Activated T-cell treated with anti-CD3 and anti-CD28 coated beads, Interleukin-2, amount 50 U/mL, for 72 hours (primary cell): Measurements from ENCODE around the gene JAKMIP1. TPM values are rescaled to one million over a fixed set of nuclear protein-coding genes. Genes with fewer than 3 reads are reported as not detected.
"Not testable (repeated sequence)": the region's sequence is repeated elsewhere in the genome, so short reads cannot be mapped to it uniquely, and the experiment has no call there.

Experiments
- ATAC-seq, 2 donors: fragments of 150-1000 bp; cut with Tn5 transposase; replicated peaks in 1 of 2; 2 replicates each; pipeline ENCODE4 v1.10.0; 2021; ENCODE audit warnings: moderate library complexity in 2 of 2, mild to moderate bottlenecking in 1 of 2
- DNase-seq, 2 donors: peaks; one replicate each; pipeline ENCODE4 v3.0.0; 2021 to 2022; ENCODE audit warnings: mixed read lengths in 1 of 2
- H3K27ac Mint-ChIP-seq: one replicate; pipeline ENCODE4 v1.8.0; 2022; ENCODE audit warnings: mild to moderate bottlenecking, moderate library complexity, mixed read lengths
- H3K27me3 Mint-ChIP-seq: one replicate; pipeline ENCODE4 v1.8.0; 2022; ENCODE audit warnings: low read depth, mixed read lengths
- H3K36me3 Mint-ChIP-seq, 2 donors: one replicate each; pipeline ENCODE4 v1.8.0; 2022; ENCODE audit warnings: mixed read lengths in 2 of 2, mild to moderate bottlenecking in 1 of 2; ENCODE audit not compliant: insufficient read depth in 2 of 2
- H3K4me1 Mint-ChIP-seq: one replicate; pipeline ENCODE4 v1.8.0; 2022; ENCODE audit warnings: low read depth, mixed read lengths
- H3K4me3 Mint-ChIP-seq, 2 donors: one replicate each; pipeline ENCODE4 v1.8.0; 2022; ENCODE audit warnings: mild to moderate bottlenecking in 2 of 2, mixed read lengths in 2 of 2, moderate library complexity in 2 of 2
- H3K9me3 Mint-ChIP-seq, 2 donors: one replicate each; pipeline ENCODE4 v1.8.0; 2022; ENCODE audit warnings: mixed read lengths in 2 of 2
- total RNA-seq, 2 donors: library from RNA; stranded (reverse); gene quantifications; one replicate each; pipeline ENCODE4 v1.2.3, GENCODE V29; 2022

JAKMIP1 gene
- total RNA-seq, 2 donors from 2014 or later: 9.0 to 33.7 TPM

- Mint-ChIP-seq H3K27me3 (peaks cover 71% of the 10 kb centered on the region), H3K27ac (no peak overlapping the region), H3K36me3 (no peaks in the 10 kb centered on the region), H3K4me1 (no peaks in the 10 kb centered on the region), H3K9me3 (no peaks in the 10 kb centered on the region), H3K4me3 (no peak overlapping the region)
- ATAC-seq (no peak), DNase-seq (no peak)
These were observed 22.5 kb upstream of the JAKMIP1 start for GRCh38 chr4:6222761-6223292.

GRCh38 chr4:6221851-6222760, 21.8 kb upstream of the JAKMIP1 start:
- ATAC-seq: peak; percentile 39 to 84
- Mint-ChIP-seq H3K27ac (no peak overlapping the region), H3K9me3 (no peaks in the 10 kb centered on the region), H3K36me3 (no peaks in the 10 kb centered on the region), H3K27me3 (peaks cover 73% of the 10 kb centered on the region), H3K4me1 (no peaks in the 10 kb centered on the region), H3K4me3 (peak overlapping the region in 1 of 2 donors; percentile 47)
- DNase-seq: peak; percentile 12 to 58

- H3K4me3 Mint-ChIP-seq: peak overlapping the region in 1 of 2 donors; percentile 47
These were observed 21.0 kb upstream of the JAKMIP1 start for GRCh38 chr4:6221301-6221850.

GRCh38 chr4:6217716-6218381, 17.5 kb upstream of the JAKMIP1 start:
- no peak overlapping the region for H3K4me3 Mint-ChIP-seq
- no peak overlapping the region for H3K27ac Mint-ChIP-seq
- DNase-seq (no peak), ATAC-seq (no peak)
- H3K36me3 Mint-ChIP-seq: no peaks in the 10 kb centered on the region
- H3K4me1 Mint-ChIP-seq: no peaks in the 10 kb centered on the region
- H3K9me3 Mint-ChIP-seq: no peaks in the 10 kb centered on the region
- H3K27me3 Mint-ChIP-seq: peaks cover 52% of the 10 kb centered on the region

More at GRCh38 chr4:6221301-6221850, 21.0 kb upstream of the JAKMIP1 start:
- Mint-ChIP-seq H3K27ac (no peak overlapping the region), H3K36me3 (no peaks in the 10 kb centered on the region), H3K4me1 (no peaks in the 10 kb centered on the region), H3K27me3 (peaks cover 79% of the 10 kb centered on the region), H3K9me3 (no peaks in the 10 kb centered on the region)
- DNase-seq: no peak
- ATAC-seq: no peak

GRCh38 chr4:6216588-6216987, 16.2 kb upstream of the JAKMIP1 start:
- Mint-ChIP-seq H3K27me3 (peaks cover 47% of the 10 kb centered on the region), H3K9me3 (no peaks in the 10 kb centered on the region), H3K27ac (peak overlapping the region; percentile 41), H3K36me3 (no peaks in the 10 kb centered on the region), H3K4me1 (no peaks in the 10 kb centered on the region), H3K4me3 (no peak overlapping the region)
- ATAC-seq: no peak
- no peak for DNase-seq

GRCh38 chr4:6209921-6210320, 9.6 kb upstream of the JAKMIP1 start:
- H3K4me3 Mint-ChIP-seq: no peak overlapping the region
- H3K27me3 Mint-ChIP-seq: peaks cover 12% of the 10 kb centered on the region
- H3K36me3 Mint-ChIP-seq: no peaks in the 10 kb centered on the region
- H3K27ac Mint-ChIP-seq: no peak overlapping the region
- H3K4me1 Mint-ChIP-seq: no peaks in the 10 kb centered on the region
- ATAC-seq (no peak), DNase-seq (no peak)
- H3K9me3 Mint-ChIP-seq: no peaks in the 10 kb centered on the region

GRCh38 chr4:6209291-6209690, 8.9 kb upstream of the JAKMIP1 start:
- not testable (repeated sequence) for H3K9me3 Mint-ChIP-seq, H3K4me3 Mint-ChIP-seq, H3K36me3 Mint-ChIP-seq, ATAC-seq, DNase-seq, H3K4me1 Mint-ChIP-seq, H3K27ac Mint-ChIP-seq
- H3K27me3 Mint-ChIP-seq: peaks cover 12% of the 10 kb centered on the region

GRCh38 chr4:6208416-6208815, 8.1 kb upstream of the JAKMIP1 start:
- H3K27ac Mint-ChIP-seq: no peak overlapping the region
- H3K9me3 Mint-ChIP-seq: no peaks in the 10 kb centered on the region
- ATAC-seq: no peak
- no peaks in the 10 kb centered on the region for H3K4me1 Mint-ChIP-seq
- DNase-seq: no peak
- H3K4me3 Mint-ChIP-seq: no peak overlapping the region
- H3K36me3 Mint-ChIP-seq: no peaks in the 10 kb centered on the region
- H3K27me3 Mint-ChIP-seq: peaks cover 12% of the 10 kb centered on the region

- H3K27me3 Mint-ChIP-seq: peaks cover 12% of the 10 kb centered on the region
- H3K27ac Mint-ChIP-seq: no peak overlapping the region
- ATAC-seq: no peak
- no peak for DNase-seq
- no peak overlapping the region for H3K4me3 Mint-ChIP-seq
- H3K4me1 Mint-ChIP-seq: no peaks in the 10 kb centered on the region
- no peaks in the 10 kb centered on the region for H3K9me3 Mint-ChIP-seq
- no peaks in the 10 kb centered on the region for H3K36me3 Mint-ChIP-seq
These were observed 7.3 kb upstream of the JAKMIP1 start for GRCh38 chr4:6207602-6208001.

- no peak overlapping the region for H3K27ac Mint-ChIP-seq
- no peaks in the 10 kb centered on the region for H3K9me3 Mint-ChIP-seq
- H3K36me3 Mint-ChIP-seq: no peaks in the 10 kb centered on the region
- DNase-seq: no peak
- ATAC-seq: no peak
- H3K4me1 Mint-ChIP-seq: no peaks in the 10 kb centered on the region
- H3K4me3 Mint-ChIP-seq: no peak overlapping the region
- H3K27me3 Mint-ChIP-seq: peaks cover 17% of the 10 kb centered on the region
These were observed 6.5 kb upstream of the JAKMIP1 start for GRCh38 chr4:6206771-6207290.

- Mint-ChIP-seq H3K36me3 (peaks cover 4 to 5% of the 10 kb centered on the region in 2 donors), H3K9me3 (peaks cover 4% of the 10 kb centered on the region in 2 donors), H3K4me3 (no peak overlapping the region), H3K27ac (no peak overlapping the region), H3K27me3 (peaks cover 26% of the 10 kb centered on the region), H3K4me1 (peaks cover 8% of the 10 kb centered on the region)
- no peak for ATAC-seq
- no peak for DNase-seq
These were observed 5.6 kb upstream of the JAKMIP1 start for GRCh38 chr4:6205973-6206372.

- Mint-ChIP-seq H3K4me3 (no peak overlapping the region), H3K9me3 (peaks cover 4% of the 10 kb centered on the region in 2 donors), H3K27ac (no peak overlapping the region), H3K27me3 (peaks cover 28% of the 10 kb centered on the region), H3K36me3 (peaks cover 4 to 6% of the 10 kb centered on the region in 2 donors), H3K4me1 (peaks cover 9% of the 10 kb centered on the region)
- no peak for ATAC-seq
- no peak for DNase-seq
These were observed 5.2 kb upstream of the JAKMIP1 start for GRCh38 chr4:6205567-6205931.
